Suprapubic skin (tissue), 3 donors: Measurements from ENCODE around the gene NEUROD2.

Experiments used
- CTCF ChIP-seq, 2 donors: fragments of 200-600 bp in 1 of 2; fragments of 450-650 bp in 1 of 2; sonication (generic) in 1 of 2; IDR thresholded peaks; one replicate each; pipeline ENCODE4 v1.5.1; 2016 to 2019; ENCODE audit warnings: antibody characterized with exemption in 2 of 2, mild to moderate bottlenecking in 1 of 2, moderate library complexity in 1 of 2
- EP300 ChIP-seq: sonication (generic); formaldehyde crosslinking; IDR thresholded peaks from one replicate; pipeline ENCODE4 v1.6.1; 2017; ENCODE audit warnings: antibody characterized with exemption
- POLR2A ChIP-seq, 2 donors: fragments of 450-650 bp; IDR thresholded peaks; one replicate each; pipeline ENCODE4 v1.6.1; 2017; ENCODE audit warnings: antibody characterized with exemption in 2 of 2, mild to moderate bottlenecking in 2 of 2, moderate library complexity in 2 of 2

- TF ChIP-seq CTCF (IDR thresholded peaks at IDR 0.05) (no peak), POLR2A (IDR thresholded peaks at IDR 0.05) (no peak), EP300 (no peak)
These were observed 17.6 kb upstream of the NEUROD2 start for GRCh38 chr17:39625198-39625785.
